Measurements from ENCODE around the gene HOXA6.
A peak's percentile ranks its signal among the peaks of the same experiment; 100 is the strongest.

The HOXA6 gene

DNA sequence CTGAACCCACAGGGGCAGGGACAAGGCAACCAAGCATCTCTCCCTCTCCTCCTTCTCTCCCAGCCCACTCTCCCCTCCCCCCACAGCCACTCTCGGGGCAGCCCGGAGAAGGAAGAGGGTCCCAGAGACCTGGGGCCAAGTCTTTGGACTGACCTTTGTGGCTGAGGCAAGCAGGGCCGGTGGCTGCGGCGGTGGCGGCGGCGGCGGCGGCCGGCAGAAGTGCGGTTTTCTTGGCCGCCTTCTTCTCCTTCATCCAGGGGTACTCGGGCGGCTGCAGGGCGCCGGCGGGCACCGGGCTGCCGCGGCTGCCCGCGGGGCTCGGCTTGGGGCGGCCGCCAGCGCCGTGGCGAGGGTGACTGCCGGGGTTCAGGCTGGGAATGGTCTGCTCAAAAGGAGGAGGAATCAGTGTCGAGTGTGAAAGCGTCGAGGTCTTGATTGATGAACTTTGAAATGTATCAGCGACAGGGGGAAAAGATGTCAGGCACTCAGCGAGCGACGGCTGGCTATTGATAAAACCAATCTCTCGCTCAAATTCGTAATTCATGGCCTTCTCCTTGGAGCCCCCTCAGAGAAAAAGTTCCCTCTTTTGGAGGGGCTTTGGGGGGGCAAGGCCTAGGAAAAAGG, 45.5 kb downstream of the HOXA6 start:
- Histone ChIP-seq H3K27me3 (ENCODE audit: control insufficient read depth in 2 of 2, insufficient read depth in 2 of 2, low read length in 2 of 2) (no peaks in the 10 kb centered on the region), H3K9ac (ENCODE audit: low read depth in 1 of 2, low read length in 2 of 2) (peak overlapping the region; percentile 72 to 79), H3K4me1 (ENCODE audit: control insufficient read depth in 2 of 2, insufficient read depth in 2 of 2, low read length in 2 of 2) (peaks cover 24 to 57% of the 10 kb centered on the region in 2 donors), H3K4me3 (ENCODE audit: low read length in 2 of 2) (peak overlapping the region; percentile 68 to 71), H3K27ac (ENCODE audit: low read depth in 2 of 2, low read length in 2 of 2) (peak overlapping the region; percentile 87 to 96), H3K36me3 (ENCODE audit: control insufficient read depth in 2 of 2, insufficient read depth in 2 of 2, low read length in 2 of 2) (peaks cover 0 to 6% of the 10 kb centered on the region in 2 donors), H3K9me3 (ENCODE audit: control insufficient read depth in 2 of 2, low read length in 2 of 2) (no peaks in the 10 kb centered on the region)

DNA sequence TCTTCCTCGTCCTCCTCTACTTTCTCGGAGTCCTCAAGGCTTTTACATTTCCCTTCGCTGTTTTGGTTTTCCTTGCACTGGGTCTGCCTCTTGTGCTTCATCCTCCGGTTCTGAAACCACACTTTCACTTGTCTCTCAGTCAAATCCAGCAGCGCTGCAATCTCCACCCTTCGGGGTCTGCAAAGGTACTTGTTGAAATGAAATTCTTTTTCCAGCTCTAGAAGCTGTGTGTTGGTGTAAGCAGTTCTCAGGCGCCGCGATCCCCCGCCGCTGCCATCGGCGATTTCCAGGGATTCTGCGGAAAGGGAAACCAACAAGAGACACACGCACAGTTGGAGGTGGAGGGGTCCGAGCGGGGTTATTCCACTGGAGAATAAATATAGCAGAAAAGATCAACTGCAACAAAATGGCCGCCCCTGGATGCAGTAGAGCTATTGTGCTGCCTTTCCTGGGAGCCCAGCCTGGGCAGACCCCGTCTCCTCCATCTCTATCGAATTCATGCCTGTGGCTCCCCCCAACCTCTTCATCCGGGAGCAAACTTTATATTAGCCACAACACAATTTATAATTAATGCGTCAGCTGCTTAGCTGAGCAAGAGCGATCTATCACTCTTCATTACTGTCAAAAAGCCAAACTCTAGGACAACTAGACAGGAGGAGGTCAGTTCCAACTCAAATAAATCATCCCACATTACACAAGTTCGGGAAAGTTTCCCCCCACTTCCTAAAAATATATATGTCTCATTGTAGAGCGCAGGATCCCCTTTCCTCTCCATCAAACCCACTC, 46.2 kb downstream of the HOXA6 start:
- H3K4me3 ChIP-seq (ENCODE audit: low read length in 2 of 2): peak overlapping the region; percentile 68 to 71
- H3K4me1 ChIP-seq (ENCODE audit: control insufficient read depth in 2 of 2, insufficient read depth in 2 of 2, low read length in 2 of 2): peaks cover 20 to 55% of the 10 kb centered on the region in 2 donors
- H3K9me3 ChIP-seq (ENCODE audit: control insufficient read depth in 2 of 2, low read length in 2 of 2): no peaks in the 10 kb centered on the region
- peak overlapping the region; percentile 42 to 79 for H3K9ac ChIP-seq (ENCODE audit: low read depth in 1 of 2, low read length in 2 of 2)
- peak overlapping the region; percentile 87 to 96 for H3K27ac ChIP-seq (ENCODE audit: low read depth in 2 of 2, low read length in 2 of 2)
- H3K27me3 ChIP-seq (ENCODE audit: control insufficient read depth in 2 of 2, insufficient read depth in 2 of 2, low read length in 2 of 2): no peaks in the 10 kb centered on the region
- peaks cover 0 to 6% of the 10 kb centered on the region in 2 donors for H3K36me3 ChIP-seq (ENCODE audit: control insufficient read depth in 2 of 2, insufficient read depth in 2 of 2, low read length in 2 of 2)

DNA sequence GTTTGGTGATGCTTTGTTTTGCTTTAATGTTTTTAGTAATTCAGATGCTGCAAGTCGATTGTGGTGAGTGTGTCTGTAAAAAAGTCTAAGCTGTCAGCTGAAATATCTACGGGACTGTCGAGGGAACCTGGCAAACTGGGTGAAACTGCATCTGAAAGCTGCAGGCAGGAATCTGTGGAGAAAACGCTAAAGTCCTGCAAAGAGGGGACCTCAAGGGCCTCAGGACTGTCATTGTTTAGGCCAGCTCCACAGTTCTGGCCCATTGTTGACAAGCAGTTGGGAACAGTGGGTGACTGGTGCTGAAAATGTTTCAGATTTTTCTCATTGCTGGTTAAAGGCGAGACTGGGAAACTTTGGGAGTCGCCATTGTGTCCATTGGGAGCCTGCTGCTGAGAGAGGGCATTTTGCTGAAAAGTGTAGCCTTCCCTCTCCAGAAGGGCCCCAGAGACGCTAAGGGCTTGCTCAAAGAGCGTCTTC, 46.8 kb downstream of the HOXA6 start:
- H3K27ac ChIP-seq (ENCODE audit: low read depth in 2 of 2, low read length in 2 of 2): peak overlapping the region; percentile 87 to 96
- H3K4me3 ChIP-seq (ENCODE audit: low read length in 2 of 2): peak overlapping the region; percentile 68 to 71
- H3K9ac ChIP-seq (ENCODE audit: low read depth in 1 of 2, low read length in 2 of 2): peak overlapping the region; percentile 42 to 79
- H3K4me1 ChIP-seq (ENCODE audit: control insufficient read depth in 2 of 2, insufficient read depth in 2 of 2, low read length in 2 of 2): peaks cover 20 to 50% of the 10 kb centered on the region in 2 donors
- H3K9me3 ChIP-seq (ENCODE audit: control insufficient read depth in 2 of 2, low read length in 2 of 2): no peaks in the 10 kb centered on the region
- no peaks in the 10 kb centered on the region for H3K27me3 ChIP-seq (ENCODE audit: control insufficient read depth in 2 of 2, insufficient read depth in 2 of 2, low read length in 2 of 2)
- peaks cover 0 to 6% of the 10 kb centered on the region in 2 donors for H3K36me3 ChIP-seq (ENCODE audit: control insufficient read depth in 2 of 2, insufficient read depth in 2 of 2, low read length in 2 of 2)

DNA sequence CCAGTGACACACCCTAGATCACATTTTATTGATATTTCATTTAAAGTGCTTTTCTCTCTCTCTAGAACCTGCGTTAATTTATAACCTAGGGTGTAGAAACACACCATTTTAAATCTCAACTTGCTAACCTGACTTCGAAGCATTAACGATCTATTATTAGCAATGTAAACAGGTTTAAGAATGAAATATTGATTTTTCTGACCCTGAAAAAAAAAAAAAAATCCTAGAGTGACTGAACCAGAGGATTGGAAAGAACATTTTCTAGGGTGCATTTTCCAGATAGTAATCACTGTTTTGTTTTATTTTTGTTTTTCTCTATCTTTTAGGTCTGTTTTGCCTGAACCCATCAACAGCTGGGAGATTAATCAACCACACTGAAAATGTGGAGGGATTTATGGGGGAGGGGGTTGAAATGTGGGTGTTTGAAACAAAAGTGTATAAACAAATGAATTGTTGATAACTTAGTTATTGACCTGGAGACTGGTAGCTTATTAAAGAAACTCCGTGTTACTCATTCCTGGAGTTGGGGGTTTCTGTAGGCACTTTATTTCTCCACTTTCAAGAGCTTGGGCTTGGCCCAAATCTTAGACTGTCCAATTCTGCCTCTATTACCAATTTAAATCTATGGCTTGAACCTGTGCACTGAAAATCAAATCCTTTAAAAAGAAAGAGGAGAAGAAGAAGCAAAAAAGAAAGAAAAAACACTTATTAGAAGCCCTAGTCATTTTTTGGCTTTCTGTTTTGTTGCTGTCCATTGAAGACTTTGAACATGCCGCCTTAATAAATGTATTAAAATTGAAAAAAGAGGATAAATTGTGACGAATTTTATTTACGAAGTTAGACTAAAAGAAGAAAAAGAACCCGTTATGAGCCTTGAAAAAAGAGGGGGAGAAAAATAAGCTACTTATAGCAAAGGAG, 47.9 kb downstream of the HOXA6 start:
- Histone ChIP-seq H3K4me1 (ENCODE audit: control insufficient read depth in 2 of 2, insufficient read depth in 2 of 2, low read length in 2 of 2) (peaks cover 26 to 56% of the 10 kb centered on the region in 2 donors), H3K4me3 (ENCODE audit: low read length in 2 of 2) (peak overlapping the region; percentile 71 to 93), H3K36me3 (ENCODE audit: control insufficient read depth in 2 of 2, insufficient read depth in 2 of 2, low read length in 2 of 2) (peaks cover 0 to 6% of the 10 kb centered on the region in 2 donors), H3K9ac (ENCODE audit: low read depth in 1 of 2, low read length in 2 of 2) (peak overlapping the region; percentile 92 to 96), H3K27me3 (ENCODE audit: control insufficient read depth in 2 of 2, insufficient read depth in 2 of 2, low read length in 2 of 2) (no peaks in the 10 kb centered on the region), H3K27ac (ENCODE audit: low read depth in 2 of 2, low read length in 2 of 2) (peak overlapping the region; percentile 94 to 96), H3K9me3 (ENCODE audit: control insufficient read depth in 2 of 2, low read length in 2 of 2) (no peaks in the 10 kb centered on the region)

DNA sequence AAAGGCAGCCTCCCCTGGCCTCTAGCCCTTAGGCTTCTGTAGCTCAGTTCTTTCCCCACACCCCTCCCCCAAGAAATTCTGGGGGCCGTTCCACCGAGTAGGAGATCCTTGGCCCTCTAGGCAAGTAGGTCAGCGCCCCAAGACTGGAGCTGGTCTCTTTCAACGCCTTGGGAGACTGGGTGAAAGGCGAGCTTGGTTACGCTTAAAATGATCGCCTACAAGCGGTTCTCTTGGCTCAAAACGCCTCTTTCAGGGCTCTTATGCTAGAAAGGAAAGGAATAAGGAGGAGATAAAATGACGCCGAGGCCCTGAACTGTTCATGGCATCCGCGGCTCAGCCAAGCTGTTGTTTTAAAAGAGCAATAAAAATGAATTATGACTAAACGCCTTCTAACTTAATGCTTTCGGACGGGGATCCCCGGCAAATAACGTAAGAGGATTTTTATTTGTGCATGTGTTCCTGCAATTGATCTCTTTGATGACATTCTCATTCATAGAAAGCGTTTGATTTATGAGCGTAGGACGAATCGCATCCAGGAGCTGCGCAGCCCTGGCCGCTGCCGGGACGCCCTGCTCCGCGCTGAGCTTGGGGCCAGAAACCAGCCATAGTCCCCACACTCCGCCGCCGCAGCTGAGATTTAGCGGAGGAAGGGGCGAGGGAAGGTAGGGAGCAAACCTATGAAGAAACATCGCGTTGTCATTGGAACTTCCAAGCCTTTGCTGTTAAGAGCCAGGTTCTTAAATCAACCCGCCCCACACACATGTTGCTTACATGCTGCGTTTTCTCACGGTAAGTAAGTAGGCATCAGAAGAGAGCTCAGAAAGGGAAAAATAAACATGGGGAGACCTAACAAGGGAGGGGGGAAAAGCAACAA, 48.8 kb downstream of the HOXA6 start:
- Histone ChIP-seq H3K9ac (ENCODE audit: low read depth in 1 of 2, low read length in 2 of 2) (peak overlapping the region; percentile 92 to 96), H3K27me3 (ENCODE audit: control insufficient read depth in 2 of 2, insufficient read depth in 2 of 2, low read length in 2 of 2) (no peaks in the 10 kb centered on the region), H3K27ac (ENCODE audit: low read depth in 2 of 2, low read length in 2 of 2) (peak overlapping the region; percentile 94 to 96), H3K9me3 (ENCODE audit: control insufficient read depth in 2 of 2, low read length in 2 of 2) (no peaks in the 10 kb centered on the region), H3K4me1 (ENCODE audit: control insufficient read depth in 2 of 2, insufficient read depth in 2 of 2, low read length in 2 of 2) (peaks cover 26 to 53% of the 10 kb centered on the region in 2 donors), H3K36me3 (ENCODE audit: control insufficient read depth in 2 of 2, insufficient read depth in 2 of 2, low read length in 2 of 2) (peaks cover 0 to 6% of the 10 kb centered on the region in 2 donors), H3K4me3 (ENCODE audit: low read length in 2 of 2) (peak overlapping the region; percentile 71 to 93)

DNA sequence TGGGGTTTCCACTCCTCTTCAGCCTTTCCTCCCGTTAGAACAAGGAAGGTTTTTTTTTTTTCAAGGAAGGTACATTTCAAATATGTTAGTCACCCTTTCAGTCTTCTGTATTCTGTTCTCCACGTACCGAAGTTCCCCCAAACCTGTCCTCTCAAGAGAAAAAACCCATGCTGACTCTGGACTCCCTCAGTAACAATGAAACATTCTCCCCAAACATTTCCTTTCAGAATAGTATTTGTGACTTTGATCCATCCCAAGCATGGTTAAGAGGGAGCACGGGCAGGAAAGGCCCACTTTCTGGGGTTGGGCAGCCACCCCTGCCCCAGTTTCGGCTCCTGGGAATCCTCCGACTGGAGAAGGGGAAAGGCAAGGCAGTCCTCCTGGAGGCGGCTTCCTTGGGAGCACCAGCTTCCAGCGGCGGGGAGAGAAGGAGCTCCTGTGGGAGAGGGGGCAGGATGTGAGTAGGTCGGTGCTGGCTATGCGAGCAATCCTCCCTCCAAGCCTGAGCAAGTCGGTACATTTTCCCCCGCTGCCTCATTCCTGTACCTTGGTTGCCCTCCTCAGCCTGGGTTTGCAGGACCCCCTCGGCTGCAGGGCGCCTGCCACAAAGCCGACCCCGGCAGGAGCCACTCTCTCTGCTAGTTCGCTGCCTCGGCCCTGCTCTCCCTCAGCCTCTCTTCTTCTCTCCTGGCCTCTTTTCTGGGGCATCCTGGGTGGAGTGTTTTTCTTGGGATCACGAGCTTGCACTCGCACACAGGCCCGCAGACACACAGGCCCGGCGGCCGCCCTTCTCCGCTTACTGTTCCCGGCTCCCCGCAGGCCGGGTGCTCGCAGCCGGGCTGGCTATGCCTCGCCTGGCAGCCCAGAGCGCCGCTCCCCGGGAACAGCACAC, 49.6 kb downstream of the HOXA6 start:
- H3K36me3 ChIP-seq (ENCODE audit: control insufficient read depth in 2 of 2, insufficient read depth in 2 of 2, low read length in 2 of 2): peaks cover 0 to 6% of the 10 kb centered on the region in 2 donors
- no peaks in the 10 kb centered on the region for H3K27me3 ChIP-seq (ENCODE audit: control insufficient read depth in 2 of 2, insufficient read depth in 2 of 2, low read length in 2 of 2)
- H3K4me1 ChIP-seq (ENCODE audit: control insufficient read depth in 2 of 2, insufficient read depth in 2 of 2, low read length in 2 of 2): peaks cover 26 to 45% of the 10 kb centered on the region in 2 donors
- H3K9me3 ChIP-seq (ENCODE audit: control insufficient read depth in 2 of 2, low read length in 2 of 2): no peaks in the 10 kb centered on the region
- peak overlapping the region; percentile 94 to 96 for H3K27ac ChIP-seq (ENCODE audit: low read depth in 2 of 2, low read length in 2 of 2)
- peak overlapping the region; percentile 92 to 96 for H3K9ac ChIP-seq (ENCODE audit: low read depth in 1 of 2, low read length in 2 of 2)
- peak overlapping the region; percentile 71 to 93 for H3K4me3 ChIP-seq (ENCODE audit: low read length in 2 of 2)

DNA sequence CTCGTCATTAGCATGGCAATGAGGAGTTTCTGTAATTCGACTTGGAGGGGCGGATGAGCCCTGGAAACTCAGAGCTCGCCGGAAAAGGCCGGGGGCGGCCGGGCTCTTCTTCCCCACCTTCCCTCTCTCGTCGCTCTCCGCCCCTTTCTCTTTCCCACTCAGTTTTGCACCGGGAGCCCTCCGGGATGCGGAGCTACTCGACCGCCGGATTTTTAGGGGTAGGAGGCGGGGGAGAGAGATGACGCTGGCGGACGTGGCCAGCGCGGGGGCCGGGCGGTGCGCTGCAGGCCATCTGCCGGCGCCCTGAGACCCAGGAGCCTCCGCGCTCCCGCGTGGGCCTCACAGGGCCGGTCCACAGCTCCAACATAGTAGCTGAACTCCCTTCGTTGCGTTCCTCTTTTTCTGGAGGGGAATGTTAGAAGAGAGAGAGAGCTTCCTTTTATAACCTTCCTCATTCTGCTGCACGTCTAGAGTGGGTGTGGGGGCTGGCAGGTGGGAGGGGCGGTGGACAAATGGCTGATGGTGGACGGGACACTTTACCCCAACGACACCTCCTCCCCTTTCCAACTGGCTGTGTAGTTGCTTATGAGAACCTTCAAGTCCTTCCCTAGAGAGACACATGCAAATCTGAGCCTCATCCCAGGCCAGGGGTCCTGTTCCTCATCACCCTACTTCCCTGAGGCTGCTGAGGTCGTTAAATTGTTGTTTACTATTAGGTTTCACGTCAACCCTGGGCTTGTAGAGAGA, 50.6 kb downstream of the HOXA6 start:
- H3K27me3 ChIP-seq (ENCODE audit: control insufficient read depth in 2 of 2, insufficient read depth in 2 of 2, low read length in 2 of 2): no peaks in the 10 kb centered on the region
- peak overlapping the region; percentile 92 to 96 for H3K9ac ChIP-seq (ENCODE audit: low read depth in 1 of 2, low read length in 2 of 2)
- peaks cover 0 to 6% of the 10 kb centered on the region in 2 donors for H3K36me3 ChIP-seq (ENCODE audit: control insufficient read depth in 2 of 2, insufficient read depth in 2 of 2, low read length in 2 of 2)
- H3K4me1 ChIP-seq (ENCODE audit: control insufficient read depth in 2 of 2, insufficient read depth in 2 of 2, low read length in 2 of 2): peaks cover 26 to 42% of the 10 kb centered on the region in 2 donors
- peak overlapping the region; percentile 71 to 93 for H3K4me3 ChIP-seq (ENCODE audit: low read length in 2 of 2)
- H3K9me3 ChIP-seq (ENCODE audit: control insufficient read depth in 2 of 2, low read length in 2 of 2): no peaks in the 10 kb centered on the region
- peak overlapping the region; percentile 94 to 96 for H3K27ac ChIP-seq (ENCODE audit: low read depth in 2 of 2, low read length in 2 of 2)
